Hepatocyte (in vitro differentiated cells): ENCODE results near the gene SGCG.

Source experiments
- CTCF ChIP-seq: fragments of 200-600 bp; sonication (generic); IDR thresholded peaks from 2 replicates; pipeline ENCODE4 v1.5.1; 2016; ENCODE audit warnings: antibody characterized with exemption, mild to moderate bottlenecking; ENCODE audit not compliant: poor library complexity
- EZH2 ChIP-seq: fragments of 200-600 bp; sonication (generic); IDR thresholded peaks from 2 replicates; pipeline ENCODE4 v1.6.1; 2016; ENCODE audit warnings: antibody characterized with exemption, mild to moderate bottlenecking, borderline replicate concordance
- EZH2phosphoT487 ChIP-seq: fragments of 200-600 bp; sonication (generic); IDR thresholded peaks from one replicate; pipeline ENCODE4 v1.6.1; 2018; ENCODE audit warnings: antibody characterized with exemption, mild to moderate bottlenecking, low read depth, moderate library complexity; ENCODE audit not compliant: unreplicated experiment, severe bottlenecking

- TF ChIP-seq CTCF (no peak), EZH2 (no peak), EZH2phosphoT487 (no peak)
These were observed 21.6 kb downstream of the SGCG start for GRCh38 chr13:23202383-23202782.
